ENCODE measurements around the gene CCDC124.
A peak's percentile ranks its signal among the peaks of the same experiment; 100 is the strongest.

The CCDC124 gene

DNA sequence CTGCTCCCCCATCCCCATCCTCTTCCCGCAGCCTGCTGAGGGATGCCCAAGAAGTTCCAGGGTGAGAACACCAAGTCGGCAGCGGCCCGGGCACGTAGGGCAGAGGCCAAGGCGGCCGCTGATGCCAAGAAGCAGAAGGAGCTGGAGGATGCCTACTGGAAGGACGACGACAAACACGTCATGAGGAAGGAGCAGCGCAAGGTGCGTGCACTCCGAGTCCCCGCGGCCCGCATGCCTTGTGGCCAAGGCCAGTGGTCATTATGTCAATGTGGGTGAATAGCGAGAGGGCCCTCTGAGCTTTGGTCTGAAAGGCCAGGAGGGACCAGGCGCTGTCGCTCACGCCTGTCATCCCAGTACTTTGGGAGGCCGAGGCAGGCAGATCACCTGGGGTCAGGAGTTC is 3.6 kb downstream of the CCDC124 start:
- DNase-seq (ENCODE audit: low spot score), result no peak

- no peak for DNase-seq (ENCODE audit: low spot score)
These were observed 4.6 kb downstream of the CCDC124 start for GRCh38 chr19:17937371-17937900.

- peak; percentile 94 for DNase-seq (ENCODE audit: low spot score)
These were observed 5.5 kb downstream of the CCDC124 start for GRCh38 chr19:17938092-17938845.

- DNase-seq (ENCODE audit: low spot score), result no peak
These were observed 9.4 kb downstream of the CCDC124 start for GRCh38 chr19:17942181-17942580.

DNA sequence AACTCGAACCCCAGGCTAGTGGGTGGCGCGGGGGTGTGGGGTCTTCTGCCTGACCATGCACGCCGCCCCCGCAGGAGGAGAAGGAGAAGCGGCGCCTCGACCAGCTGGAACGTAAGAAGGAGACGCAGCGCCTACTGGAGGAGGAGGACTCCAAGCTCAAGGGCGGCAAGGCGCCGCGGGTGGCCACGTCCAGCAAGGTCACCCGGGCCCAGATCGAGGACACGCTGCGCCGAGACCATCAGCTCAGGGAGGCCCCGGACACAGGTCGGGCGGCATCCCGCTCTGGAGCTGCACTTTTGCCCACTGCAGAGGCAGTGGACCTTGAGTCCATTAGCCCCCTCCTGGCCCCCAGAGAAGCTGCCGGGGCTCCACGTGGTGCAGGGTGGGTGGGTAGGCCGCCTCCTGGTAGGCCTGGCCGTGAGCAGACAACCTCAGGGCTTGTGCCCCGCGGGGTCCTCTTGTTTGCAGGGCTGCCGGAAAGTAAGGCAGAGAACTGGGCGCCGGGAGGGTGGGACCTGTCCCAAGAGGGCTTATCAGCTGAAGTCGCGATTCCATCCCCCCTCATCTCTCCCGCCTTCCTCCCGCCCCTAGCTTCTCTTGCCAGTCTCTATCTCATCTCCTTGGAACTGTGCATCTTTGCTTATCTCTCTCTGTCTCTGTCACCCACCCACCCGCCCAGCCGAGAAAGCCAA is 9.9 kb downstream of the CCDC124 start:
- no peak for DNase-seq (ENCODE audit: low spot score)

DNA sequence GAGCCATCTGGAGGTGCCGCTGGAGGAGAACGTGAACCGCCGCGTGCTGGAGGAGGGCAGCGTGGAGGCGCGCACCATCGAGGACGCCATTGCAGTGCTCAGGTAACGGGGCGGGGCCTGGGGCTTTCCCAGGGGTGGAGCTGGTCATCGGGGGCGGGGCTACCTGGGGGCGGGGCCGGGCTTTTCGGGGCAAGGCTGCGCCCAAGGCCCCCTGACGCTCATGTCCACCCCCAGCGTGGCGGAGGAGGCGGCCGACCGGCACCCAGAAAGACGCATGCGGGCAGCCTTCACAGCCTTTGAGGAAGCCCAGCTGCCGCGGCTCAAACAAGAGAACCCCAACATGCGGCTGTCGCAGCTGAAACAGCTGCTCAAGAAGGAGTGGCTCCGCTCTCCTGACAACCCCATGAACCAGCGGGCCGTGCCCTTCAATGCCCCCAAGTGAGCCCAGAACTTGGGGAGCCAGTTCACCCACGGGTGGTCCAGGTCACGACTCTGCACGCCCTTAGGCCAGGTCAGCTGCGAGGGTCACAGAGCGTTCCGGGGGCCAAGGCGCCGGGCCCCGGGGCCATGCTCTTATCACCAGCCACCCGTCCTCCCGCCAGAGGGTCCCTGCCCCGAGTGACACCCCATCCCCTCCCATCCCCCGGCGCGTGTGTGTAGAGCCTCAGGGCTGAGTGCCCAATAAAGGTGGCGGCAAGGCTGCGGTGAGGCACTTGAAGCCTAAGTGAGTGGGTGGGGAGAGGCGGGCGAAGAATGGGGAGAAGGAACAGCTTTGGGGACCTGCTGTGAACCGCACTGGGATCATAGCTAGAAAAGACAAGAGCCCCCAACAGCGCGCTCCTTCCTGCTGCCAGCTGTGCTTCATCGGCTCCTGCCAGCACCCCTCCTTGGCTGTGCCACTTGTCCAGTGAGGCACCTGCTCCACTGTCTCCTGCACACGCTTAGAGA is 10.7 kb downstream of the CCDC124 start:
- DNase-seq (ENCODE audit: low spot score), result no peak

DNA sequence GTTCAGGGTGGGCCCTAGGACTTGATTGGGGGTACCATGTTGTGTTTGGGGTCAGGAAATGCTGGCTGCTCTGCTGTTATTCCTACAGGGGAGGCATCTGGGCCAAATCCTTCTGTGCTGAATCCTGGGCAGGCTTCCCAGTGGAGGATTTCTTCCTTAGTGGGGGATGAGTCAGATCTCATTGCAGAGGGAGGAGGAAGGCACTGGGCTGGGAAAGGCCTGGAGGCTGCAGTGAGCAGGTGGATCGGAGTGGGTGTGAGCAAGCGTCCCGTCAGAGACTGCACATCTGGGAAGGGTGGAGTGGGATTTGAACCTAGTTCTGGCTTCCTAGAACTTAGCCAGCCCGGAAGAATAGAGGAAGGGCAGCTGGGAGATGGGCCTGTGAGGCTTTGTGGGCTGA is 11.5 kb downstream of the CCDC124 start:
- DNase-seq (ENCODE audit: low spot score), result no peak

DNA sequence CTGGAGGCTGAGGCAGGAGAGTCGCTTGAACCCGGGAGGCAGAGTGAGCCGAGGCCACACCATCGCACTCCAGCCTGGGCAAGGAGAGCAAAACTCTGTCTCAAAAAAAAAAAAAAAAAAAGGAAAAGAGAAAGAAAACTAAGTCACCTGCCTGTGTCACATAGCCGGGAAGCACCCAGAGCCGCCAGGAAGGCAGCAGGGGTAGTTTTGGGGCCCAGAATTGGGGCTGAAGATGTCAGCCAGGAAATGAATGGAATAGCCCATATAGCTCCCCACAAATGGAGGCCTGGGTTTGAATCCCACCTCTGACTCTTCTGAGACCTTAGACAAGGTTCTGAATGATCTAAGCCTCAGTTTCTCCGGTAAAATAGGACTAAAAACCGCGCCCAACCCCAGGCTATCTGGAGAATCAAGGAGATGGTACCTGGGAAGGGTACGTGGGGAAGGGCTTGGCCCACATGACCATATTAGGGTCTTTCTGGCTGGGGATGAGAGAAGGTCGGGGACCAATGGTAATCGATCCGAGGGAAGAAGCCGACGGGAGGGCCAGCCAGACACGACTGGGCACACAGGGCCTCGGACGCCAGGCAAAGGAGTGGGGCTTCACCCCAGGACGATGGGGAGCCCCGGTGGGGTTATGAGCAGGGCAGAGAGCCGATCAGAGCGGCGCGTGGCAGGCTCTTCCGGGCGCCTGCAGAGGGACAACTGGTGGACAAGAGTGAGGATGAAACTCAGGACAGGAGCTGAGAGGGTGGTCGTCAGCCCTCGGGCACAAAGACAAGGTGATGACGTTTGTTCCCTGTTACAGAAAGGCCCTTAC is 14.4 kb downstream of the CCDC124 start:
- DNase-seq (ENCODE audit: low spot score), result no peak

- peak; percentile 97 for DNase-seq (ENCODE audit: low spot score)
These were observed 15.1 kb downstream of the CCDC124 start for GRCh38 chr19:17947815-17948513.

GRCh38 chr19:17948514-17948900 is 15.7 kb downstream of the CCDC124 start:
- no peak for DNase-seq (ENCODE audit: low spot score)

GRCh38 chr19:17948931-17949930 is 16.4 kb downstream of the CCDC124 start:
- DNase-seq (ENCODE audit: low spot score), result no peak

DNA sequence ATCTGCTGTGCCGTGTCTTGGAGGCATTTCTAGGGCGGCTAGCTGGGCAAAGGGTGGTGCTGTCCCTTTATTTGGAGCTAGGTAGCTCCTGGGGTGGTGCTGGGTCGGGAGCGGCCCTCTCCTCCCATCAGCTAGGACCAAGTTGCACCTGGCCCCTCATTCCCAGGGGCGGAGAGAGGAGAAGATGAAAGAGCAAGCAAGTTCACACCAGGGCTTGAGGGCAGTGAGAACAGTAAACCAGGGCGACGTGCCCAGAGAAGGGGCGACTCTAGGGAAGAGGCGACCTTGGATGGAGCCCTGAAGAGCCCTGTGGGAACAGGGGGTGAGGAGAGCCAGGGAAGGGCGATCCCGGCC is 17.1 kb downstream of the CCDC124 start:
- DNase-seq (ENCODE audit: low spot score), result no peak

GRCh38 chr19:17950310-17951156 is 17.7 kb downstream of the CCDC124 start:
- no peak for DNase-seq (ENCODE audit: low spot score)

DNA sequence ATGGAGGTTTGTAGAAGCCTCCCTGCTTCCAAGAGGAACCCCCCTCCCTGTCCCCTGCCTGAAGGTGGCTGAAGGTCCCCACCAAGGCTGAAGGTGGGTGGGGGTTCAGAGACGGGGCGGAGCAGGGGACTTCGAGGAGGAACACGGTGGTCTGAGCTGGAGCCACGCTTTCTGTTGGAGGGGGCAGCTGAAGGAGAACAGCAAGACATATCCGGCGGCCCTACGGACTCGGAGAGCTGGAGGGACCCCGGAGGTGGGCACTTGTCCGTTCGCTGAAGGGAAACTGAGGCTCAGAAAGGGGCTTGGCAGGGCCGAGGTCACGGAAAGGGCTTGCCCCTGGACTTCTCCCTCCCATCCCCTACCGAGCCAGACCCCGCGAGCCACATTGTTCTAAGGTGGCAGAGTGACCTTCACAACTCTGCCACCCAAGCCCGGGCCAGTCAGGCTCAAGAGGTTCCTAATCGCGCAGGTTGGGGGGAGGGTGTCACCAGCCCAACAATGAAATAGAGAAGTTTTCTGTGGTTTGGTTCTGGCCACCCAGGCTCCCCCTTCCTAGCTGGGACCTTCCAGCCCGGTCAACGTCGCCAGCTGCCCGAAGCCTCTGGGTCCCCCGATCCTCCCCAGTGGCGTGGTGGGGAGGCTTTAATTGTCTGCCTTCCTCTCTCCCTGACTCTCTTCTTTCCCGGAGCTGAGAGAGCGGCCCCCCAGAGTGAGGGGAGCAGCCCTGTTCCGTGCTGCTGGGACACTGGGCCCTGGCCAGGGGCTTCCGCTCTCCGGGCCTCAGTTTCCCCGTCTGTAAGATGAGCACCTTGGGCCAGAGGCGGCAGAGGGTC is 18.6 kb downstream of the CCDC124 start:
- no peak for DNase-seq (ENCODE audit: low spot score)

GRCh38 chr19:17951990-17952976 is 19.5 kb downstream of the CCDC124 start:
- no peak for DNase-seq (ENCODE audit: low spot score)

GRCh38 chr19:17953316-17953801 is 20.5 kb downstream of the CCDC124 start:
- no peak for DNase-seq (ENCODE audit: low spot score)

Data from HuH-7 (cell line).